Peyer's patch (tissue), 4 donors: ENCODE data around the gene AKAP13.
"Not testable (repeated sequence)": the region's sequence is repeated elsewhere in the genome, so short reads cannot be mapped to it uniquely, and the experiment has no call there.

Source experiments
- CTCF ChIP-seq, 6 experiments: fragments of 450-650 bp in 4 of 6; fragments of 200-600 bp in 2 of 6; sonication (generic) in 1 of 6; IDR thresholded peaks; one replicate each; pipeline ENCODE4 v1.5.1; 2017 to 2019; ENCODE audit warnings: antibody characterized with exemption in 6 of 6, mild to moderate bottlenecking in 3 of 6, moderate library complexity in 1 of 6
- POLR2A ChIP-seq, 2 donors: fragments of 450-650 bp; IDR thresholded peaks; one replicate each; pipeline ENCODE4 v1.5.1; 2017; ENCODE audit warnings: antibody characterized with exemption in 2 of 2, mild to moderate bottlenecking in 2 of 2, moderate library complexity in 2 of 2

GRCh38 chr15:85345196-85345918 is 35.0 kb upstream of the AKAP13 start:
- not testable (repeated sequence) for TF ChIP-seq POLR2A, CTCF (IDR thresholded peaks at IDR 0.05)
